ENCODE measurements around the gene ALG13.
"Not testable (repeated sequence)": the region's sequence is repeated elsewhere in the genome, so short reads cannot be mapped to it uniquely, and the experiment has no call there.

Gene ALG13

DNA sequence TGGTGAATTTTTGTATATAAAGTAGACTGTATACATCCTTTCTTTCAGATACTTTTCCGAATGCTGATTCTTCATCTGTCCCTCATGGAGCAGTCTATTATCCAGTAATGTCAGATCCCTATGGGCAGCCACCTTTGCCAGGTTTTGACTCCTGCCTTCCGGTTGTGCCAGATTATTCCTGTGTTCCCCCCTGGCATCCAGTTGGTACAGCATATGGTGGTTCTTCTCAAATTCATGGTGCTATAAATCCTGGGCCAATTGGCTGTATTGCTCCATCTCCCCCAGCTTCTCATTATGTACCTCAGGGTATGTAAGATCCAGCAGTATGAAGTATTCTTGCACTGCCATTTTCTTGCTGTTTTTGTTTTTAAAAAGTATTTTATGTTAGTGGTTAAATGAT, 78.7 kb downstream of the ALG13 start:
- DNase-seq (ENCODE audit: low read depth in 2 of 2): no peak

DNA sequence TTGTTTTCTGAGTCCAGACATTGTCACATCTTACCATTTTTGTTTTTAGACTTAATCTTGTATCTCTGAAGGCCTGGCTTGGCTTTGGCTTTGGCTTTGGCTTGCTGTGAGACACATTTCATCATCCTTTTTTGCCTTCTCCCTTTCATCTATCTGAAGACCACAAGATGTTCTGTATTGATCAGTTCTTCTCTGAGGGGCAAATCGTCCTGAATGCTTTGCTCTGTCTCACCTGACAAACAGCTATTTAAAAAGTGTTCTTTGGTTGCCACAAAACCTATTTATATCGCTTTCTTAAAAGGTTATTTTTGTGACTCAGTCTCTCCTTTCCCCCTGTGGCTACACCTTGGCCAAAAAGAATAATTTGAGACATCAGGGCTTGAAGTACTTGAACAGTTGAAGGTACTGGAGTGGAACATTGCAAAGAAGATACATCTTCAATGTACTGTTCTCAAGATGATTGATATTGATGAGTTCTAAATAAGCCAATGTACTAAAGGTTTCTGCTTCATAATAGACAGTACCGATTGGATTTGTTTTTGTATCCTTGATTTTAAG, 80.7 kb downstream of the ALG13 start:
- DNase-seq (ENCODE audit: low read depth in 2 of 2): no peak

DNA sequence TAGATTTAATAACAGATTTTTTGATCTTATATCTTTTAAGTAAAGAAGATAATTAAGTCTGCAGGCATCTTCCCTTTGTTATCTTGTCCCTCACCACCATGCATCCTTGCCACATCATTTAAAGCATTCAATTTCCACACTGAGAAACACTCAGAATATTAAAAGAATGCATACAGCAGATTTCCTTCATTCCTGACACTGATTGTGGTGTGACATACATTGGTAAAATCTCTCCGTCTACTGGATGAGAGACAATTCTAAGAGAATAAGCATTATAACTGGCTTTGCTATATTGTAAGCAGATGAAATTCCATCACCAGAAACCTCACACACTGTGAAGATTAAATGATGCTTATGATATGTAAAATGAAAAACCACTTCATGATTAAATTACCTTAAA, 97.6 kb downstream of the ALG13 start:
- DNase-seq (ENCODE audit: low read depth in 2 of 2): no peak

DNA sequence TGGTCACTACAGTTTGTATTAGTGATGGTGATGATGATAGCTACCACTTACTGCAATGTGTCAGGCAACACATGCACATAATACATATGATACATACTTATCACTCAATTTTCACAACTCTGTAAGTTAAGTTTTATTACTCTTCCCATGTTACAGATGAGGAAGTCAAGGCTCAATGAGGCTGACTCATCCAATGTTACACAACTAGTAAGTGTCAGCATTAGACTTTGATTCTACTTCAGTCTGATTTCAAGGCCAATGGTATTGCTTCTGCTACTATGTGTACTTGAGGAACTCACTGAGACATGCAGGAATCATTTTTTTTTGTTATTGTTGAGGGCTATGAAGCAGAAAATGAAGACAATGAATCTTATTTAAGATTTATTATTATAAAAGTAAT, 98.6 kb downstream of the ALG13 start:
- no peak for DNase-seq (ENCODE audit: low read depth in 2 of 2)

DNA sequence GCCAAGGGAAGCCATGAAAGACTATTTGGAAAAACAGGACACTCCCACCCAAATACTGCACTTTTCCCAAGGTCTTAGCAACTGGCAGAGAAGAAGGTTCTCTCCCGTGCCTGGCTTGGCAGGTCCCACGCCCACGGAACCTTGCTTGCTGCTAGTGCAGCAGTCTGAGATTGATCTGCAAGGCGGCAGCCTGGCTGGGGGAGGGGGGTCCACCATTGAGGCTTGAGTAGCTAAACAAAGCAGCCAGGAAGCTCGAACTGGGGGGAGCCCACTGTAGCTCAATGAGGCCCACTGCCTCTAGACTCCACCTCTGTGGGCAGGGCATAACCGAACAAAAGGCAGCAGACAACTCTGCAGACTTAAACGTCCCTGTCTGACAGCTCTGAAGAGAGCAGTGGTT, 103.7 kb downstream of the ALG13 start:
- no peak for DNase-seq (ENCODE audit: low read depth in 2 of 2)

DNA sequence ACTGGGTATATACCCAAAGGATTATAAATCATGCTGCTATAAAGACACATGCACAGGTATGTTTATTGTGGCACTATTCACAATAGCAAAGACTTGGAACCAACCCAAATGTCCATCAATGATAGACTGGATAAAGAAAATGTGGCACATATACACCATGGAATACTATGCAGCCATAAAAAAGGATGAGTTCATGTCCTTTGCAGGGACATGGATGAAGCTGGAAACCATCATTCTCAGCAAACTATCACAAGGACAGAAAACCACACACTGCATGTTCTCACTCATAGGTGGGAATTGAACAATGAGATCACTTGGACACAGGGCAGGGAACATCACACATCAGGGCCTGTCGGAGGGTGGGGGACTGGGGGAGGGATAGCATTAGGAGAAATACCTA, 109.1 kb downstream of the ALG13 start:
- DNase-seq (ENCODE audit: low read depth in 2 of 2): not testable (repeated sequence)
